GM21737 (cell line): ENCODE data around the gene PLEKHM3.

Experiments used
- ATAC-seq: cut with Tn5 transposase; IDR thresholded peaks from one replicate; pipeline ENCODE4 v1.9.1; 2021; ENCODE audit warnings: mild to moderate bottlenecking, moderate library complexity; ENCODE audit not compliant: unreplicated experiment

Gene PLEKHM3

DNA sequence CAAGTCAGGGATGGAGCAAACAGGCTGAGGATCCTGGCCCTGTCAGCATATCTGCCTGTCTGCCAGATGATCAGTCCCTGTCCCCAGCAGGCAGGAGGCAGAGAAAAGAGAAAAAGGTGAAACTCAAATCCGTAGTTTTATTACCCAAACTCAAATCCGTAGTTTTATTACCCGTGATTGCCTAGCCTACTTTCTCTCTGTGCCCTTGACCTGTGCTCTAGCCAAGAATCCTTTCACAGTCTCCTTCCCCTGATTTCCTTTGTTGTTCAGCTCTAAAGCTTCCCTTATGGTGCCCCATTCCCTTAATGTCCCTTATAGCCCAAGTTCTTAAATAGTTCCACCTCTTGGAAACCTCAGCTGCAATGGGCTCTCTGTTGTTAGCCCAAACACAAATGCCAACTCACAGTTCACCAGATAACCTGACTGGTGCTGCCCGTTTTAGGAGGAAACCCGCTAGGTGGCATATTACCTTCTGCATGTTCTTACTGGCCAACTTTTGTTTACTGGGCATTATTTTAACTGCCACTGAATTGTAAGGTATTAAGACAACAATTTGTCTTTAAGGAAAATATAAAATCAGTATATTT is 130.0 kb downstream of the PLEKHM3 start:
- ATAC-seq: no peak

DNA sequence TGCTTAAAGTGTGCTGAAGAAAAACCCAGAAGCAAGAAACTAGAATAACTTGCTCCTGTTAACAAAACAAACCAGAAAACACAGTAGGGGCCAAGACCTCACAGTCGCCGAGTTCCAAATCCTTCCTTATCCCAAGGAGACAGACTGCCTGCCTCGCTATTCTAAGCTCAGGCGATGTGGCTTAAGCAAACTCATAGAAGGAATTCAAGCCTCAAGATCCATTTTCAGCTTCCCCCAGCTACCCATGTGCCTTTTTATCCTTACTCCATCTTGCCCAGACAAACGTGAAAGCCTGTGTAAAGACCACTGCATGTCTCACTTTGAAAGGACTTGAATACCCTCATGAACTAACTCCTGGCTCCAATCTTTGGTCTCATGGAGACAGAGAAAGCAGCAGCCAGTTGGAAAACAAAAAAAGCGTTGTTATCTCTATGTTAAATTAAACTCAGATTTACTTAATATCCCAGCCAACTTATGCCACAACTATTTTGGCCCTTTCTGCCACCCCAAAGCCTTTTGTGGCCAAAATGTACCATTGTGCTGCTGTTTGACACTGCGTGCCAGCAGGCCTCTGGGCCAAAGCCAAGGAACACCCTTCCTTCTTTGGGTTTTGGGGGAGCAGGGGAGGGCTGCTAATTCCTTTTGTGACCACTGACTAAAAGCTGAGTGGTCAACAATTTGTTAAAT is 132.5 kb downstream of the PLEKHM3 start:
- ATAC-seq: no peak

DNA sequence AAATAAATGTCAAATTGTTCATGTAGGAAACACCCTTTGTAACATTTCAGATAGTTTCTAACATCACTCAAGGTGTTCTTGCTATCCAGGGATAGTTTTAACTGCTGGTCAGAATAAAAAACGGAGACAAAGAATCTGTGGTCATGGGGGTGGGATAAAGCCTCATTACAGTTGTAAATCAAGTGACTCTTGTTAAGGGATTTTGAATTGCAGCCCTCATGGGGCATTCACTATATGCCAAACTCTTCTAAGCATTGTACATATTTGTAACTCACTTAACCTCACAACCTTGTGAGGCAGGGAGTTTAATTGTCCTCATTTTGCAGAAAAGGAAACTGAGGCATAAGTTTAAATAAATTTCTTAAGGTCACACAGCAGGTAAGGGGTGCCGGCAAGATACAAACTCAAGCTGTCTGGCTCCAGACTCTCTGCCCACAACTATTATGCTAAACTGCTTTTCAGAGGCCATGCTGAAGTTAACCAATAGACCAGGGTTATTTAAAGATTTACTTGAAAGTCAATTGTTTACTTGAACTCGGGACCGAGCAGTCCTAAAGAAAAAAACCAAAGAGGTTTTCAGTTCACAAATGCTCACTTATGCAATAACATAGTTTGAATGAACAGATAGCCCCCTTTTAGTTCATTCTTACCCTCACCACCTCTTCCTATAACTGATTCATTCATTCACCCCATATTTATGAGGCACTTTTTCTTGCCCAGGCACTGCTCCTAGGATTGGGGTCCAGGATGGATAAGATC is 134.1 kb downstream of the PLEKHM3 start:
- ATAC-seq: no peak

DNA sequence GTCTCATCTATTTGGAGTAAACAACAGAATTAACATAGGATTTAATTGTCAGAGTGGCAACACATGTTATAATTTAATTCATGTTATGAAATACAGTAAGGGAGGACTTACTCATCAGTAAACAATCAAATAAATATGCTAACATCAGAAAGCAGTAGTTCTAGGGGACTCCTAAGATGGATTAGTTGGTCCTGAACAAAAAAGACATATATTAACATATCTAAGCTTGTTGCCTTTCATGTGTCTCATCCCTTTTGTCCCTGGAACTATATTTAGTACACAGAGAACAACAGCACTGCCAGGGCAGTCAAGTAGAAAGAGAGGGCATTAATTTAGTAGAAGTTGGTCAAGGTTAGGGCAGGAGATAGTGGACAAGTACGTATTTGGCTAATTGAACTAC is 137.8 kb downstream of the PLEKHM3 start:
- no peak for ATAC-seq

DNA sequence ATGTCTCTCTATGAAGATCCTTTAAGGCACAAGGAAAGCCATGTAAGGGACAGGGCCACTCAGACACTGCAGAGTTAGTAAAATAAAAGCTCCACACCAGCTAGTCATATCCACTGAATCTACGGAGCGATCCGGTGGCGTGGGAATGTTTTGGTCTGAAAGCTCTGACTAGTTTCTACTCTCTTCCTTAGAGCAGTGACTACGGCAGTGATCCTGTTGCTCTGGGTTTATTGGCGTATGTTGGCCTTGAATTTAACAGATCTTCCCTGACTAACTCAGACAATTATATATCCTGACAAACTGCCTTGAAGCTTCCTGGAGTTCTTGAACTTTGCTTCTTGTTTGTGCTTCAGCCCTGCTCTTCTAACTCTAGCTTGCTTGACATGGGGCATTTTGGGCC is 140.3 kb downstream of the PLEKHM3 start:
- no peak for ATAC-seq

DNA sequence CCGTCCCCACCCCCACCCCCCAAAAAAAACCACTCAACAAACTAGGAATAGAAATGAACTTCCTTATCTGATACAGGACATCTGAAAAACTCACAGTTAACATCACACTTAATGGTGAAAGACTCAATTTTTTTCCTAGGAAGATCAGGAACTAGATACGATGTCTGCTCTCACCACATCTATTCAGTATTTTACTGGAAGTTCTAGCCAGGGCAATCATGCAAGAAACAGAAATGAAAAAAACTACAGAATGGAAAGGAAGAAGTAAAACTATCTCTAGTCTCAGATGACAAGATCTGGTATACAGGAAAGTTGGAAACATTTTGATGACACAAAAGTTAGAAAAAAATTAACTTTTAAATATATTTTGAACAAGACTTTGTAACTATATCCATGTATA is 141.2 kb downstream of the PLEKHM3 start:
- ATAC-seq: no peak

DNA sequence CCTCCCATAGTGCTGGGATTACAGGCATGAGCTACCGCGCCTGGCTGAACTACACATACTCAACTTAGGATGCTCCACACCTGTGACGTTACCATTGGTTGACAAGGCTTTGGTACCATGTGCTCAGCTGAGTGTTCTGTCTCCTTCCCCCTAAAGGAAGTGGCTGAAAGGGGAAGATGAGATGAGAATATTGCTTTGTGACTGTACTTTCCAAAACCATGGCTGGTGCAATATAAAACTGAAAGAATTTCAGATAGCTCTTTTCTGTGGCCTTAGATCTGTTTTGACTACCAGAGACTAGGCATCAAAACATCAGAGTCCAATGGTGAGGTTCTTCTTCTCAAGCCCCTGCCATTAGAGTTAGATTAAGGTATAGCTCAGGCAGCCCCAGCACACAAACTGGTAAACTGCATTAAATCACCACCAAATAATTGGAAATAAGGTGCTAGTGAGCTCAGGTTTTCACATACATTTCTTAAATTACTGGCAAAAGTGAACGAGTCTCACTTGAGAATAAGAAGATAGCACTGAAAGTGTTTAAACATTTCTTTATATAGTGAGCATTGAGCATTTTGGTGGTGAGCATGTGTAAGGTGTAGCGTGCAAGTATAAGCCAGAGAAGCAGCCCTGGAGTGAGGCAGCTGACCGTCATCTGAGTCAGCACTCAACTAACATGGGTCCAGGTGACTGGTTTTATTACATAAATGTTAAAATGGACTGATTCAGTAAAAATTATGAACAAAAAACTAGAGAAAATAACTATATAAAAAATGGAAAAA is 142.1 kb downstream of the PLEKHM3 start:
- ATAC-seq: no peak

DNA sequence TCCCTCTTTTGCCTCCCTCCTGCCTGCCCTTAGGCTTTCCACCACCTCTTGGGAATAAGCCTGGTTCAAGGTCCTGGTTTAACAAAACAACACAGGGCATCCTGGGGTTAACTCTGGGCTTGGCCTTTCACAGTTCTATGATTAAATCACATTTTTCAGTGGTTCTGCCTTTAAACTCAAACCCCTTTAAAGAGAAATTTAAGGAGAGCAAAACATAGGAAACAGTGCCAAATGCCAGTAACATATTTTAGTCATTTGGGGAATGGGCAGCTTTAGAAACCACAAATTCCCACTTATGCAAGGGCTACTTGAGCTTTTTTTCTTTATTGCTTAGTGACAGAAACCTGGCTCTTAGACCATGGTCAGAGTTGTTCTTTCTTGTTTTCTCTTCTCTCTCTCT is 143.4 kb downstream of the PLEKHM3 start:
- no peak for ATAC-seq

DNA sequence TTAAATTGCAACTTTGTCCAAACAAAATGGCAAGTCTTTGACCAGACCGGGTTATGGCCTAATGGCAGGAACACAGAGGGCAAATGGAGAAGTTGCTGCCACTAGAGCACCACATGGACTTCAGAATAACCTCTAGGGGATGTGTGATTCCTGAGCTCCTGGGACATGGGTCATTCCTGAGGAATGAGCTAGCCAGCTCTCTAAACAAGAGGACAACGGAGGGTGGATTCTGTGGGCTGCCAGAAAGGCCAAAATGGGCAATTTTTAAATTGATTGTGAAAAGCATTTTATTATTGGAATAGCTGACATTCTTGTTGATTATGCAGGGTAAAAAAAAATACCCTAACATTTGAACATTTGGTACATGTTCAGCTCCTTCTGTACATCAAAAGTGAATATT is 145.8 kb downstream of the PLEKHM3 start:
- ATAC-seq: no peak

DNA sequence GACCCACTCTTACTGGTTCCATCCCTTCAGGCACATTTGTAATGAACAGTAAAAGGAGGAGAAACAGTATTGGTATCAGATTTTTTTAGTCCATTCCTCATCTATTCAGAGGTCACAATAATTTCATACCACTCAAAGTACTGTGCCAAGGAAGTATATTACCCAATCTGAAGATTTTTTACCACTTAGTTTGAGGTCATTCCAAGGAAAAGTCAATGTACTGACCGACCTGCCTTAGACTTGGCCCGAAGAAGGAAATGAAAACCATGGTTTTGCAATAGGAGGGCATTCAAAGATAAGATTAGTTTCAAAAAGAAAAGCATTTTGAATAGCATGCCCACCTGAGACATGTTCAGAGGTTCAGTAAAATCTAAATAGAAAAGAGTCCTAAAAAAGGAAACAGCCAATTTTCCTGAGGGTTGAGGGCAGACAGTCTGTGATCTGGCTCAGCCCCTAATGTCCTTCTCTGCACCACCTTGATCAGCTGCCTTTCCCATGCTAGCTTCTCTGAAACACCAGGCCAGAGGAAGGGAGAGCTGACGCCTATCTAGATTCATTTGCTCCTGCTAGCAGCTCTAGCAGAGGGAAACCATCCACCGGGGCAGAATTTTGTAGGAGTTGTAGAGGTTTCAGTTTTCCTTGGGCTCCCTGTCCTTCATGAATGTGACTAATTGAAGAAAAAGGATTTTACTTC is 148.3 kb downstream of the PLEKHM3 start:
- no peak for ATAC-seq

DNA sequence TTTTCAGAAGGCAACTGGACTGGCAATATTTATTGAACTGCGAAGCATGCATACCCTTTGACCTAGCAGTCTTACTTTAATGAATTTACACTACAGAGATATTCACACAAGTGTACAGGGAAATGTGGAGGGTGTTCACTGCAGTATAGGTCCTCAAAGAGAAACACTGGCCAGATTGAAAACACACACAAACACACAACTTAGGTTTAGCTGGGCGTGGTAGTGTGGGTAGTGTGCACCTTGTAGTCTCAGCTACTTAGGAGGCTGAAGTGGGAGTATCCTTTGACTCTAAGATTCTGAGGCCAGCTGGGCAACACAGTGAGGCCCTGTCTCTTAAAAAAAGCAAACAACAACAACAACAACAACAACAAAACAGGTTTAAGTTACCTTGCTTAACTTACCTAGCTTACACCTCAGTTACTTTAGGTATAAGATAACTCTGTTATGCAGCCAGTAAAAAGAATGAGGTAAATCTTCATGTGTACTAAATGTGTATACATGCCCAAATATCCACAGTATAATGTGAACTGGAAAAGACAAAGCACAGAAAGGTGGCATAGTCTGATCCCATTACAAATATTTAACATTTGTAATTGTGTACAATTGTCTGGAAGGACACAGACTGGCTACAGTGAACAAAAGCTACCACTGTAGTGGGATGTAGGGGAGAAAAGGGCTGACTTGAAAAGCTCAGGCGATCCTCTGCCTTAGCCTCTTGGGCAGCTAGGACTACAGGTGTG is 149.7 kb downstream of the PLEKHM3 start:
- no peak for ATAC-seq

DNA sequence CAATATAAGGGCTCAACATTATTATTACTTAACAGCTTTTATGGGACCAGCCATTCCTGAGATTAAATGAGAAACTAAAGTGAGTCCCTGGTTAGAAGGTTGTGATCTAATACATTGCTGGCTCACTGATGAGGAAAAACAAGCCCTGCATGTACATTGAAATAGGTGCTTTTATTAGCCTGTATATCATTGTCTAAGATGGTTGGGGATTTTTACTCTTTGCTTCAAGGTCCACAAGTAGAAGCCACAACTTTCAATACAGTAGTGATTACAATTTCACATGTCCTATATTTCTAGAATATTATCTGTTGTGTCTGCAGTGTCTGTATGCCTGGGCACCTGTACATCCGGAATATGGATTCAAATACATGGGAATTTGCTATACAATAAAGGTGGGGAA is 151.5 kb downstream of the PLEKHM3 start:
- peak; percentile 76 for ATAC-seq

DNA sequence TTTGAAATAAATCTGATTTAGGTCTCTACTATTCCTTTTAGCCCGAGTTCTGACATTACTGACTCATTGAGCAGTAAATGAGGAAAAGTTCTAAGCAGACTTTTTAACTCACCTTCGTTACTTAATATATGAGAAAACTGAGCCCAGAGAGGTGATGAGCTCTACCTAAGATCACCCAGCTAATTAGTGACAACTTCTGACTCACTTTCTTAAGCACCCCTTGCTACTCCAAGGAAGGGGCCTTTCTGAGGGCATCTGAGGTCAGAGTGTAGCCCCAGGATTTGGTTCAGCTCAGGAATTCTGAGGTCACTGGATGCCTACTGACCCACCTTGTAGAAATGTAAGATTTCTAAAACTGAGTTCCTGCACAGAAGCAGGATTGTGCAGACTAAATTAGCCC is 153.4 kb downstream of the PLEKHM3 start:
- ATAC-seq: no peak

DNA sequence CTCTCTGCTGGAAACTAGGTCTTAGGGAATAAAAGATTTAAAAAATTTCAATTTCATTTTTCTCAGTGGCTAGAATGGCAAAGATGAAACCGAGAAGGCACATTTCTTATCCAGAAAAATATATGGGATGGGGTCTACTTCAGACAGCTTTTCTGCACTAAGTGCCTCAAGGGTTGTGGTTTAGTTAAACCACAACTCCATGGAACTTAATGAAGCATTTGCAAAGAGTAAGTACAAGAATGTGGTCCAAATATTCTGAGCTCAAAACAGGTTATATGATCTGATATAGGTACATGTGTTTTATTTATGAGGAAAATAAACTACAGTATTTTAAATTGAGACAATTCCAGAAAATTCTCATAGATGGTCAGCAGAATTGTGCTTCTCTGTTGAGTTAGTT is 153.8 kb downstream of the PLEKHM3 start:
- ATAC-seq: no peak

DNA sequence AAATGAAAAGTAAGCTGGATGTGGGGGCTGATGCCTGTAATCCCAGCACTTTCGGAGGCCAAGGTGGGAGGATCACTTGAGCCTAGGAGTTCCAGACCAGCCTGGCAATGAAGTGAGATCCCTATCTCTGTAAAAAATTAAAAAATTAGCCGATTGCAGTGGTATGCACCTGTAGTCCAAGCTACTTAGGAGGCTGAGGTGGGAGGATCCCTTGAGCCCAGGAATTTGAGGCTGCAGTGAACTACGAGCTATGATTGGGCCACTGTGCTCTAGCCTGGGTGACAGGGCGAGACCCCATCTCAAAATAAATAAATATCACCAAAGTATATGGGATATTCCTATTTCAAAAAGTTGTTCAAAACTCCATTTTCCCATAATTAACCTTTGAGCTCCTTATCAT is 154.5 kb downstream of the PLEKHM3 start:
- ATAC-seq: no peak

DNA sequence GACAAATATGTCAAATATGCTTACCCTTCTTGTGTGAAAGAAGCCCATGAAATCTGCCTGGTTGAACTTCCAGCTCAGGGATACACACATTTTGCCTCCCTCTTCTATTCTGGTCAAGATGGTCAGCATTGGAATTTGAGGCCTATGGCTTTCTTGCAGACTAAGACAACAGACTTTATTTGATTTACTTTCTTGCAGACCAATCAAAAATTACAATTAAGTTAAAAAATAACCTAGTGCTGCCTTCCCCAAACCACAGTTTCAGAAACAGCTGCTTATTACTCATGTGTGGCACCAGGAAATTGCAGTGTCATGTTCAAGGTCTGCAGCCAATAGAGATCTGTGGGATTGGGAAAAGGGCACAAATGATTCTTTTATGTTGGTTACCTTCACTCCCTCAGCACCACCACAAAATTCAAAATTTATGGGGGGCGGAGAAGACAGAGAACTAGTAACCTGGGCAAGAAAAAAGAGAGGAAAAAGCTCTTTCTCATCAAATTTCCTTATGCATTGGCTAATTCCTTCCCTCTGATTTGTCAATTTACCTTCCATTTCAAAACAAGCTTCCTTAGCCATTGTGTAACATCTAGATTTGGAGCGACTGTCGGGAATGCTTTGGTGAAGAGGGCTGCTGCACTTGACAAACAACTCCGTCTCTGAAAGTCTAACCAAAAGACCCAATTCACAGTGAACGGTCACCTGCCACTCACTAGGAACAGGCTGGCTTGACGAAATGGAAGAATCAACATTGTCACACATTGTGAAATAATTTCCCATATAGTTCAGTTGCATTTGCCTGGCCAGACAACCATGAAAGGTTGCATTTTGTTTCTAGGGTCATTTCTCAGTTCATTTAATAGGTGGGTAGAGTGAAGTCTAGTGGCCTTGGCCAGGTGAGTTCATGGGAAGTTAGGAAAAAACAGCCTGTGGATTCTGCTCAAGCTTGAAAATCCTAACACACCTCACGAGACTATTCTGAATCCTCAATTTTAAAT is 155.2 kb downstream of the PLEKHM3 start:
- ATAC-seq: no peak

DNA sequence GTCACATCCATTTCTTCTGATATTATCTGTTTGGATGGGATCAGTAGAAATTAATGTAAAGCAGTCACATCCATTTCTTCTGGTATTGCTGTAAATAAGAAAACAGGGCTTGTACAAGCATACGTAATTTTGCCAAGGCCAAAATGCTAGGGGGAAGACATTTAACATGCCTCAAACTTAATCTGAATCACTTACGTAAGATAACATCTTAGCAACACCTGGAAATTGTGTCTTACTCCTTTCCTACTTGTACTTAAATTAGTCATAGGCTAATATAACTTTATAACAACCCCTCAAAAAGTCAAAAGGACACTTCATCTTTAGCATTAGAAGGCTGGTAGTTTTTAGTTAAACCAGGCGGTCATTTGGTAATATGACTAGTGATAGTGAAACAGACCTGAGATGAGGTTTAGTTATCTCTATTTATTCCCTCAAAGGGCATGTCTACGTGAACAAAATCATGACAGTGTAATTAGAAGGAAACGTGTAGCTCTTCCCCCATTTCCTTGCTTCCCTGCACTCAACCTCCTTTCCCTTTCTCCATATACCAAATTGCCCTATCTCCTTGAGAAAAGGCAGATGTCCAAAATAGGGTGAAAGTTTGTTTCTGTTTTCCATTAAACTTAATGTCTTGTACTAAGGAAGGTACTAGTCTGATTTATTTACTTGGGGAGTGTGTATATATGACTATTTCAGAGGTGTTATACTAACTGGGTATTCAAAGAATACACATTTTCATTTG is 156.3 kb downstream of the PLEKHM3 start:
- no peak for ATAC-seq

DNA sequence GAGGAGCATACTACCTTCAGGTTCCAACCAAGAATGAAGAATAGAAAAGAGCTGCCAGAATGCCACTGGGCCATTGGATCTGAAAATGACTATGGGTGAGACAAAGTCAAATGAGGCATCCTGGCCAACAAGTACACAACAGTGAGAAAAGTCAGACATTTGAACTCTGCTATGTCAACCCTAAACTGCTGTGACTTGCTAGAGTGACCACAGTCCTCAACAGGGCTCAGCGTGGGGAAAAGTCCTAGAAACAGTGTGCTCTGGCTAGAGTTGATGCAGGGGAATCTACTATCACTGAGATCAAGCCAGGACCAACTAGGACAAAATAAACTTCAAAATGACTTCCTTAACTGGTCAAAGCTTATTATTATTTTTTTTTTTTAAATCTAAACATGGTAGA is 157.4 kb downstream of the PLEKHM3 start:
- ATAC-seq: no peak
